ELR (cell line): ENCODE measurements around the gene VPS35.
"Not testable (repeated sequence)": the region's sequence is repeated elsewhere in the genome, so short reads cannot be mapped to it uniquely, and the experiment has no call there.

Experiments
- DNase-seq: peaks from one replicate; pipeline ENCODE4 v3.0.0-alpha.2; 2015; ENCODE audit warnings: low read depth

Gene VPS35

DNA sequence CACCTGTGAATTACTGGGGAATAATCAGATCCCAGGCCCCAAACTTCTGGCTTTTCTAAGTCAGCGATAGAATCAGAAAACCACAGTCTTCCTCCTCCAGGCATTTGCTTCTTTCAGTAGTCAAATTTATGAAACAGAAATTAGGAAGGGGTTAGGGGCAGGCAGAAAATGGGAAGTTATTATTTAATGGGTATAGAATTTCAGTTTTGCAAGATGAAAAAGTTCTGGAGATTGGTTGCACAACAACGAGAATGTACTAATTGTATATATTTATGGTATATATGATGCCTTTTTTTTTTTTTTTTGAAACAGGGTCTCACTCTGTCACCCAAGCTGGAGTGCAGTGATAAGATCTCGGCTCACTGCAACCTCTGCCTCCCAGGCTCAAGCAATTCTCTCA lies 23.9 kb upstream of the VPS35 start:
- DNase-seq: no peak

DNA sequence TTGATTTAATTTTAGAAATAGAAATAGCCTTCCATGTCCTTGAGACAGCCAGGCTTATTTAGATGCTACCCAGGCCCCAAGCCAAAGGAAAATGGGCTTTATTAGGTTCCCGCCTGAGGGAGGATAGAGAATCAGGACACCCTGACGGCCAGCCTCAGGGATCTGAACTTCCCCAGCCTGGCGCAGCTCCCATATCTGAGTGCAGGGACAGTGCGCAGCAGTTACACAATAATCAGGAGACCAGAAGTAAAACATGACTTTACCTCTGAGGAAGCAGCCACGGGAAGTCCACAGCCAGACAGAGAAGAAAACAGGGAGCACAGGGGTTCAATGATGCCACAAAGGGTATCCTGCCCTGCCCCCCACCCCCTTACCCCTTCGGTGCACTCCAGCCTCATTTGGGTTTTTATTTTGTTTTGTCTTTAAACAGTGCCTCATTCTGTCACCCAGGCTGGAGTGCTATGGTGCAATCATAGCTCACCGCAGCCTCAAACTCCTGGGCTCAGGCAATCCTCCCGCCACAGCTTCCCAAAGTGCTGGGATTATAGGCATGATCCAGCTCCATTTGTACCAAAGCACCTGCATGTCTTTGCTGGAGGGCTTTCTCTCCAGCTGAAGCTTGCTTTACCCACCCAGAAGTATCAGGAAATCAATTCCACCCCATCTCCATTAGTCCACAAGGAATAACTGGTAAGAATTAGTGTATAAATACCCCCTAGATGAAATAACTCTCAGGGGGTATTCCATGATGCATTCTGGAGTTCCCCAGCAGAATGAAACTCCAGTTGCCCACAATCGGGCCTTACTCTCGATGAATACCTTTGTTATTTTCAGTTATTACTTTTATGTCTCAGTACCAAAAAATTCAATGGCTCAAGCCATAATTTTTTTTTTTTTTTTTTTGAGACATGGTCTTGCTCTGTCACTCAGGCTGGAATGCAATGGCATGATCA lies 22.4 kb upstream of the VPS35 start:
- DNase-seq: no peak

DNA sequence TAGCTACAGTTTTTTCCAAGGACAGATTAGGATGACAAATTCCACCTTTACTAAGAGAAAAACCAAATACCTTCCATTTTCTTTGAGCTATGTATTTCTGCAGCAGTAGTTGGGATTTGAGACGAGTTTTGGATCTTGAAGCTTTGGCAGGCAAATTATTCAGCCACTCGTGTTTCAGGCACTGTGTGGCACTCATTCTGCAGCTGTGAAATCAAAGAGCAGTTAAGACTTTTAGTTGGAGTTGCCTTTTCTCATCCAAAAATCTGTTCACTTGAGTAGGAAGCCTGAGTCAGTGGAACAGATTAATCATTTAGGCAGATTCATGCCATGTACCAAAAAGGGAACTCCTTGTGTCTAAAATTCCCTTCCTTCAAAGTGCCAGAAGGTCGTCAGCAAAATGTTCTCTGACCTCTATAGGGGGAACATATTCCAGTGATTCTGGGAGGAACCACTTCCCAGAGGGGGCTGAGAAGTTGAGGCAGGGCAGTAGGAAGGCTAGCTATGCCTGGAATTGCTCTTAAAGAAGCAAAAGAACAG lies 20.6 kb upstream of the VPS35 start:
- no peak for DNase-seq

DNA sequence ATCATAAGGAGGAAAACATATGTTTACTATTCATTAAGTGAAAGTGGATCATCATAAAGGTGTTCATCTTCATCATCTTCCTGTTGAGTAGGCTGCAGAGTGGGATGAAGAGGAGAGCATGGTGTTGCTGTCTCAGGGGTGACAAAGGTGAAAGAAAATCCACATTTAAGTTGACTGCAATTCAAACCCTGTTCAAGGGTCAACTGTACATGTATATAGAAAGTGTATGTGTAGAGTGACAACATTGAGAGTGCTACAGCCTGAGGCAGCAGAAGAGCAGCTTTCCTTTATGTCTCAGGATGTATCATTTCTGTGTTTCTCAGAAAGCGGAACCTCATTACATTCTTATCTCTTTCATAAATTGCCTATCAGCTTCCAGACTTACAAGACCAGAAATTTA lies 17.7 kb upstream of the VPS35 start:
- DNase-seq: no peak

DNA sequence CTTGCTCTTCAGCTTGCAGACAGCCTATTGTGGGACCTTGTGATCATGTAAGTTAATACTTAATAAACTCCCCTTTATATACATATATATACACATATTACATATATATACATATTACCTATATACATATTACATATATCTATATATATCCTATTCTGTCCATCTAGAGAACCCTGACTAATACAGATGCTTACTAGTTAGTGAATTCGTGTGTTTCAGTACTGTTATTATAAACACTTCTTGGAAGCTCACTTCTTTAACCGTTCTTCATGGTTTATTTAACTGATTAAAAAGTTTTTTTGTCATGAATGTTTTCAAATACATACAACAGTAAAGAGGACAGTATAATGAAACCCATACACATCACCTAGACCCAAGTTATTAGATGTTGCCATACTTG lies 13.1 kb upstream of the VPS35 start:
- DNase-seq: no peak

DNA sequence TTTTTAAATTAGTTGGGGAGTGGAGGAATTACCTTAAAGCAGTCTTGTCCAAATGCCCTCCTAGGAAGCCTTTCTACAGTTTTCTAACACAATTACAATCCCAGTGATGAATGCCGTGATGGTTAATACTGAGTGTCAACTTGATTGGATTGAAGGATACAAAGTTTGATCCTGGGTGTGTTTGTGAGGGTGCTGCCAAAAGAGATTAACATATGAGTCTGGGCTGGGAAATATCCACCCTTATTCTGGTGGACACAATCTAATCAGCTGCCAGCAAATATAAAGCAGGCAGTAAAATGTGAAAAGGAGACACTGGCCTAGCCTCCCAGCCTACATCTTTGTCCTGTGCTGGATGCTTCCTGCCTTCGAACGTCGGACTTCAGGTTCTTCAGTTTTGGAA lies 12.6 kb upstream of the VPS35 start:
- DNase-seq: no peak

DNA sequence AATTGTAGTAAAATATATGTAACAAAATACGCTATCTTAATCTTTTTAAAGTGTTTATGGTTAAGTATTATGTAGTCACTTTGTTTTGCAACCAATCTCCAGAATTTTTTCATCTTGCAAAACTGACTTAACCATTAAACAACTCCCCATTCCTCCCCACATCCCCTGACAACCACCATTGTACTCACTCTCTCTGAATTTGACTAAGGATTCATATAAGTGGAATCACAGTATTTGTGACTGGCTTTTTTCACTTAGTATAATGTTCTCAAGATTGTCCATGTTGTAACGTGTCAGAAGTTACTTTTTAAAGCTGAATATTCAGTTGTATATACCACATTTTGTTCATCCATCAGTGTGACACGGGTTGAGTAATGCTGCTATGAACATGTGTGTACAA lies 11.1 kb upstream of the VPS35 start:
- DNase-seq: no peak

DNA sequence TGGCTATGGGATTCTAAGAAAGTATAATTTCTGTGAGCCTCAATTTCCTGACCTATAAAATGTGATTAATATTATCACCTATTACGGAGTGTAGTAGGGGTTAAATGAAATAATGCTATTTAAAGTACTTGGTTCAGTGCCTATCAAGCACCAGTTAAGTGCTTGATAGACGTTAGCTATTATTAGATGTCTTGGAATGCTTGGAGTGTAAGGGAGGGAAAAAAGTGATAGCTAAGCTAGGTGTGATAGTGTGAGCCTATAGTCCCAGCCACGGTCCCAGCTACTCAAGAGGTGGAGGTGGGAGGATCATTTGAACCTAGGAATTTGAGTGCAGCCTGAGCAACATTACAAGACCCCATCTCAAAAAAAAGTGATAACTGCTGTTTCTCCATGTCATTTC lies 8.0 kb upstream of the VPS35 start:
- no peak for DNase-seq

DNA sequence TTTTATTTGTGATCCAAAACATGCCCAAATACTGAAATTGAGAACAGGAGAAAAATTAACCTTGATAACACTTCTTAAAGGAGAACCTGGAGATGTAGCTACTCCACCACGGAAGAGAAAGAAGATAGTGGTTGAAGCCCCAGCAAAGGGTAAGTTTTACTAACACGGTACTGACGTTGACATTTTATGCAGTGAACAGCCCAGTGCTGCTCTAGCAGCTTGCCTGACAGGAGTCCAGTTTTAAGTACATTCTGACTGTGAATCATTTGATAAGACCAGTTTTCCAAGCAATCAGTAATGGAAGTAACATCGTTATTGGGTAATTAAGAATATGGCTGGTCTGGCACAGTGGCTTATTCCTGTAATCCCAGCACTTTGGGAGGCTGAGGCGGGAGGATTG lies 7.0 kb upstream of the VPS35 start:
- DNase-seq: no peak

DNA sequence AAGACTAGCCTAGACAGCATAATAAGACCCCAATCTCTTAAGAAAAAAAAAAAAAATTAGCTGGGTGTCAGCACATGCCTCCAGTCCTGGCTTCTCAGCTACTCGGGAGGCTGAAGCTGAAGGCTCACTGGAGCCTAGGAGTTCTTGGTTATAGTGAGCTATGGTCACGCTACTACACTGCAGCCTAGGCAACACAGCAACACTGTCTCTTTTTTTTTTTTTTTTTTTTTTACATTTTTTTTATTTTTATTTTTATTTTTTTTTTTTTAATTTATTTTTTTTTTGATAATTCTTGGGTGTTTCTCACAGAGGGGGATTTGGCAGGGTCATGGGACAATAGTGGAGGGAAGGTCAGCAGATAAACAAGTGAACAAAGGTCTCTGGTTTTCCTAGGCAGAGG lies 4.6 kb upstream of the VPS35 start:
- DNase-seq: no peak

DNA sequence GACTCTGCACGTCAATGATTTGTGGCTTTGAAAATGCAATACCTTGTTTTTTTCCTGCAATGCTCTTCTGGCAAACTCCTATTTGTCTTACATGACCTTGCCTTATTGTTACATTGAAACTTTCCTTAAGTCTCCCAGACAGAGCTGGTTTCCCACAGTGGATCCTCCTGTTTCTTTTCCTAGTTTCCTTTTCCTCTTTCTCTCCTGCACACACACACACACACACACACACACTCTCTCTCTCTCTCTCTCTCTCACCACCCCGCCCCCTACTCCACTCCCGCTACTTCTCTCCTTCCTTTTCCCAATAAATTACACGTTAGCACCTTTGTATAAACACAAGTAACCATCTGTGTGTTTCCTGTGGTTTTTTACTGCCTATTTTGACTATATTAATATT lies 2.7 kb upstream of the VPS35 start:
- DNase-seq: no peak

DNA sequence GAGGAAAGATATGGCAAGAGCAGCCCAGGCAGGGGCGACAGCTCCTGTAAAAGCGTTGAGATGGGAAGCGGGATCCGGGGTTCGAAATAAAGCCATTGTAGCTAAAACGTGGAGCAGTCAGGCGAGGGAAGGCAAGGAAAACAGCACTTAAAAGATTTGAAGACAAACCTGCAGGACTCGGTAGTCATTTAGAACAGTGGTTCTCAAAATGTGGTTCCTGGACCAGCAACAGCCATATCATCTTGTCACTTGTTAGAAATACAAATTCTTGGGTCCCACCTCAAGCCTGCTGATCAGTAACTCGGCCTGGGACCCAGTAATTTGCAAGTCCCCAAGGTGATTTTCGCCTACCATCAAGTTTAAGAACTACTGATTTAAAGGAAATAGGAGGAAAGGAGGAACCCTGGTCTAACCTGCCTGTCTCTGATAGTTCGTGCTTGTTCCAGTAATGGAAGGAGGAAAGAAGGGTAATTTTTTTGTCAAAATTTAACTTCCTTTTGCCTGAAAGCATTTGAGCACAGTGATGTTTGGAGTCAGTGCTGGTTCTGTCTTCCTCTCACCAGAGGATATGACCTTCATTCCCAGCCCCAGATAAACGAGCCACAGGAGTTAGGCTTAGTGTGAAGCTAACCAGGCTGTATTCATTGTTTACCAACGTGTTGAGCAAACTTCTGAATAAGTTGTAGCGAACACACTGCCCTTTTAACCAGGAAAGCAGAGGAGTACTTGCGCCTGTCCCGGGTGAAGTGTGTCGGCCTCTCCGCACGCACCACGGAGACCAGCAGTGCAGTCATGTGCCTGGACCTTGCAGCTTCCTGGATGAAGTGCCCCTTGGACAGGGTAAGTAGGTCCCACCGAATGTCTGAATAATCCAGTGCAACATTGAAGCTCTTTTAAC lies 1.6 kb upstream of the VPS35 start:
- DNase-seq: peak; percentile 32

DNA sequence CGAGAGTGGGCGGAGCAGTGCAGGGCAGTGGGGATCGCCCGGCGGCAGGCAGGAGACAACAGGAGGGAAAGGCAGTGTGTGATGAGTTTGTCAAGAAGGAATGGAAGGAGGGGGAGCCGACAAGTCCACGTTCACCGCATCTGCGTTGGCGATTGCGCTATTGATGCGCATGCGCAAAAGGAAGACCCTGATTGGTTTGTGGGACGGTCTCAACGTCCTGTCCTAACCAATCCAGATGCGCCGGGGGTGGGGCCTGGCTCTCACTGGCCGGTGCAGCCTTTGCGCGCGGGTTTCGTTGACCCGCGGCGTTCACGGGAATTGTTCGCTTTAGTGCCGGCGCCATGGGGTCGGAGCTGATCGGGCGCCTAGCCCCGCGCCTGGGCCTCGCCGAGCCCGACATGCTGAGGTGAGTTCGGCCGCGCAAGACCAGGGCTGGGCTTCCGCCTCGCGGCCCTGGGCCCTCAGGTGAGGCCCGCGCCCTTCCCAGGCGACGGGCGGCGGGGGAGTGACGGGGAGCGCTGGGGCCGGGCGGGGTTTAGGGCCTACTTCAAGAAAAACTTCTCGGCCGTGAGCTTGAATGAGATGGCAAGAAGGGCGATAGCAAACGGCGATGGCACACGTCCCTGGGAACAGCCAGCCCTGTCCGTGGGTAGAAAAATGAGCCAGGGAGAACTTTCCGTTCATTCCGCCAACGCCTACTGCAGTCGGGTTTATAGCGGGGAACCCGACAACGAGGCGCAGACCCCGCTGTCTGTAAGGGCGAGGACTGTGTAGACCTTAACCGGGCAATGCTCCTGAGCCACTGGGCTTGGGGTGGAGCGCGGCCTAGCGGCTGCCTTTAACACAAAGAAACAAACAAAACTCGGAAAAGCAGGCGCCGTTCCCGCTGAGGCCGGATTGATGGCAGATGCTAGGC lies 645 bp upstream of the VPS35 start, which contains the start of gene ORC6:
Gene ORC6 (plus strand): TSS at position 295 of the 916 bp plus-strand sequence. CDS start 47 bp downstream, at position 342.
- peak; percentile 98 for DNase-seq

DNA sequence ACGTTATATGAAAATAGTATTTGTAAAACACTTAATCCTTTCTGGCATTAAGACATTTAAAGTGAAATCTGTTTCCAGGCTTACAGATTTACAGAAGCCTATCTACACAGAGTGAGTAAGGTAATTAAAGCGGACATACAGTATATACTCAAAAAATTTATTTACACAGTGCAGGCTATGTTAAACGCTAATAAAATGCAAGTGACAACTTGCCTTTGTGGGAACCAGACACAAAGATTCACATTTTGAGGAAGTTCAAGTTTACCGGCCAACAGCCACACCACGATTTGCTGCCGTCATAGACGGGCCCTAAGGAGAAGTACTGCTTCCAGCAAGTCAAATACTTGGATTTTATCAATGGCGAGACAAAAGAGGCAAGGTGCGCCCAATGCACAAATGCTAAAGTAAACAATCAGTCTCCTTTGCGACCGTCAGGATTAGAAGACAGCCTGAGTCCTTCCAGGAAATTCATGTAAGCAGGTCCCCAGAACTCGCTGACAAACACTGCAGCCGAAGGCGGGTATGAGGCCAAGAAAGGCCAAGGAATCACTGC lies 801 bp downstream of the VPS35 start:
- no peak for DNase-seq

DNA sequence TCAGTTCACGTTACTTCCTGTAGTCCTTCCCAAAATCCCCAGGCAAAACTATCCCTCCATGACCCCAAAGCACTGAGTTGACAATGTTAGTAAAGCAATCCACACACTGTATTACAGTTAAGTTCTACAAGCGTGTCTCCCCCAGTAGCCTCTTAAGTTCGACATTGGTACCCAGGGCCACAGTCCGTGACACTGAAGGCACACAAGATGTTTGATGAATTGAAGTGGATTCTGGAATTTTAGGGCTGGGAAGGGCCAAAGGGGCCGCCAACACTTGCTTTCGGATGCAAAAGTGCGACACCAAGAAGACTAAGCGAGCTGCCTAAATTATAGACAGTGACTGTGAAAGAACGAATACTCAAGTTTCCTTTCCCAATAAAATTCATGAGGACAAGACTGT lies 1.5 kb downstream of the VPS35 start:
- no peak for DNase-seq

DNA sequence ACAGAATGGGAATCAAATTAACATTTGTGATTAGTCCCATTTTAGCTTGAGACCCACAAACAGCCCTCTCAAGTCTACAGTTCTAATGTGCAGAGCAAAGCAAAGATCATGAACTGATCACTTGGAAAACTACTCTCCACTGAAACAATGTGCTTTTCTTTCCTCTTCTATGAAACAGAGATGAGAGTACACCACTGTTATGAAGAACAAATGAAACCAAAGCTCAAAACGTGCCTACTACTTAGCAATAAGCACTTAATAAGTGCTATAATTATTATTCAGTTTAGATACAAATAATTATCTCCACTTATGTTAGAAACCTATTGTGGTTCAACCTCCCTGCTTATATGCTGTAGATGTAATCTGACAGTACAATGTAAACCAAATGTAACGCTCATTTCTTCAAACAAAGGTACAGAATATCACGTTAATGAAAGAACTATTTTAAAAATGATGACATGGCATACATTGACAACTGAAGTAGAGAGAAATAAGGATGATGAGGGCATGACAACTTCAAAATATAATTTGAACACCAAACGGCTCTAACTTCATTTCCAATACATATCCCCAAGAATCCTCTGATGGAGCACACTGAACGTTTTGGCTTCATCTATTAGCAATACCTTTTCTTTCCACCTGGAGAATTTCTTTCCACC lies 2.0 kb downstream of the VPS35 start:
- peak; percentile 7 for DNase-seq

DNA sequence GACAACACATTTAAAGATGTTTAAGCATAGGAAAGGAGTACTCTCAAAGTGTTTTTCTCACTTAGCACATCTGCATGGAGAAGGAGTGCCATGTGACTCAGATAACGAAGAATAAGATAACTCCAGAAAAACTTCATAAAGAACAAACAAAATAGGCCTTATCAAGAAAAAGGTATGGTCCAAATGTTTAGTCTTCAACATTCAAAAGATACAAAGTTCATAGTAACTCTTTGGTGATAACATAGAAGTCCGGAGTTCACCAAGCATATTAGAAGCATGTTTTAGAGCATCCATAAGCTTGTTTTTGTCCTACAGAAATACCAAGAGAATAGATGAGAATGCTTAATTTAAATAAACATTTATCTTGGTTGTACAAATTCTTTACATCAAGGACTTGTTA lies 7.1 kb downstream of the VPS35 start:
- DNase-seq: not testable (repeated sequence)

DNA sequence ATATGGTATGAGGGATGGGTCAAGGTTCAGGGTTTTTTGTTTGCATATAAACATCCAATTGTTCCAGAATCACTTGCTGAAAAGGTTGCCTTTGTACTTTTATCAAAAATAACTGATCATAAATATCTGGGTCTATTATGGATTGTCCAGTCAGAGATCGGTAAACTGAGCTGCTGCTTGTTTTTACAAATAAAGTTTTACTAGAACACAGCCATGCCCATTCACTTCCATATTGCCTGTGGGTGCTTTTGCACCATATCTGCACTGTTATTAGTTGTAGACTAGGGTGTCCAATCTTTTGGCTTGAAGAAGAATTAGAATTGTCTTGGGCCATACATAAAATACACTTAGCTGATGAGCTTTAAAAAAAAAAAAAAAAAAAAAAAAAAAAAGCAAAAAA lies 11.0 kb downstream of the VPS35 start:
- DNase-seq: not testable (repeated sequence)

DNA sequence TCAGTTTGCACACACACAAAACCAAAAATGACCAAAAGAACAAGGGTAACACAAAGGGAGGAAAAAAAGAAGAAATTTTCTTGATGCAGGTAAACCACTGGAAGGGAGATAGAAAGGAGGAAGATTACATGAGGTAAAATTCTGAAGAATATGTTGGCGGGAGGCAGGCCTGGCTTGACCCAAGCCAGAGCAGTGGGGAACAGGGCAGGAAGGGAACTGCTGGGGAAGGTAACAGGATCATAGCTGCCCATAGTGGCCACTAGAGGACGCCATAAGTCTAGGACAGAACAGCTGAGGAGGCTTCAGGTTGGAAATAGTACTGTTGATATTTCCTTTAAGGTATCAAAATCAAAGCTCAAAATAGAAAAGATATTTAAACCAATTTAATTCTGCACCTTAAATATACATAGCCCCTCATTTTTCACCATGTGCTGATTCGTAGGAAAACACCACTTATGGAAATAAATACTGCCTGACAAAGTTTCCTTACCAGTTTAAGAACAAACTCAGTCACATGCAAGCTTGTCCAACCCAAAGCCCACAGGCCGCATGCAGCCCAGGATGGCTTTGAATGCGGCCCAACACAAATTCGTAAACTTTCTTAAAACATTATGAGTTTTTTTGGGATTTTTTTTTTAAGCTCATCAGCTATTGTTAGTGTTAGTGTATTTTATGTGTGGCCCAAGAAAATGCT lies 15.5 kb downstream of the VPS35 start:
- DNase-seq: peak; percentile 79

DNA sequence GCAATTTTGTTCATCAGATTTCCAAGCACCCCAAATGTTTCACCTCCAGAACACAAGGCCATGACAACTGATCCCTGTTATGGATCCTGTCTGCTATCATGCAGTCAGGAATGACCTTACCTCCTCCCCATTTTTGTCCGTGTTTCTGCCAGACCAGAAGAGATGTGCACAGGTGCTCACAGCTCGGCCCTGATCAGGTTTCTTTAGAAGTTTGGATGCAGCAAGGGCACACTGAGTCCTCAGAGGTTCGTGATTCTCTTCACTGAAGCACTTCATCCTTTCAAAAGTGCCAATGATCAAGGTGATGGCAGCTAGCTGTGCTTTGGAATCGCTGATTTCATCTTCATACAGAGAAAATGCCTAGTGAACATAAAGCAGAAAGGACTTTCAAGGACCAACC lies 26.9 kb downstream of the VPS35 start:
- DNase-seq: no peak
